PC-9 (cell line): ENCODE data around the gene TSTD1. TPM values are rescaled to one million over a fixed set of nuclear protein-coding genes. Genes with fewer than 3 reads are reported as not detected.
"Not testable (repeated sequence)": the region's sequence is repeated elsewhere in the genome, so short reads cannot be mapped to it uniquely, and the experiment has no call there.

Experiments used
- BruUV-seq: library from RNA; stranded (reverse); fragments of 400-500 nt; replicated peaks from 2 replicates; lab custom pipeline; 2021; lab: Mats Ljungman, UMichigan
- CTCF ChIA-PET: fragments of 300-600 bp; sonication (Branson Sonifier 250); formaldehyde crosslinking; loops from one replicate; lab custom pipeline; 2022; ENCODE audit warnings: antibody characterized with exemption; lab: Charles Lee
- POLR2A ChIA-PET: fragments of 300-600 bp; sonication (Branson Sonifier 250); formaldehyde crosslinking; loops from one replicate; lab custom pipeline; 2022; ENCODE audit warnings: antibody characterized with exemption; ENCODE audit not compliant: unreplicated experiment; lab: Charles Lee
- DNase-seq, 2 experiments: peaks; one replicate each; pipeline versions ENCODE4 v3.0.0 to v3.0.0-alpha.2; 2015 to 2022; ENCODE audit warnings: mixed read lengths in 1 of 2
- H2AFZ ChIP-seq: fragments of 200-600 bp; sonication (generic); 2 replicates; pipeline ENCODE4 v1.8.1; 2017; ENCODE audit warnings: antibody characterized with exemption
- H3F3A ChIP-seq: fragments of 200-600 bp; sonication (generic); 2 replicates; pipeline ENCODE4 v1.8.1; 2017; ENCODE audit warnings: antibody characterized with exemption, mild to moderate bottlenecking, low read depth; ENCODE audit not compliant: insufficient read depth
- H3K27ac ChIP-seq: fragments of 200-600 bp; sonication (generic); 2 replicates; pipeline ENCODE4 v1.6.1; 2016; ENCODE audit warnings: mixed run types
- H3K27me3 ChIP-seq: fragments of 200-600 bp; sonication (generic); 2 replicates; pipeline ENCODE4 v1.6.1; 2016; ENCODE audit warnings: low read depth, mixed run types; ENCODE audit not compliant: insufficient read depth
- H3K36me3 ChIP-seq: fragments of 200-600 bp; sonication (generic); 2 replicates; pipeline ENCODE4 v1.6.1; 2016; ENCODE audit warnings: low read depth, mixed run types
- H3K4me1 ChIP-seq: fragments of 200-600 bp; sonication (generic); replicated peaks from 2 replicates; pipeline ENCODE4 v1.6.1; 2016; ENCODE audit warnings: mixed run types; ENCODE audit not compliant: insufficient read depth
- H3K4me2 ChIP-seq: fragments of 200-600 bp; sonication (generic); 2 replicates; pipeline ENCODE4 v1.6.1; 2017; ENCODE audit warnings: mixed run types
- H3K4me3 ChIP-seq: fragments of 200-600 bp; sonication (generic); 2 replicates; pipeline ENCODE4 v1.6.1; 2016; ENCODE audit warnings: mixed run types
- H3K79me2 ChIP-seq: fragments of 200-600 bp; sonication (generic); 2 replicates; pipeline ENCODE4 v1.6.1; 2017; ENCODE audit warnings: low read depth, mixed run types
- H3K9me2 ChIP-seq: fragments of 200-600 bp; sonication (generic); 2 replicates; pipeline ENCODE4 v1.8.1; 2017; ENCODE audit warnings: mild to moderate bottlenecking; ENCODE audit not compliant: insufficient read depth
- H3K9me3 ChIP-seq: fragments of 200-600 bp; sonication (generic); 2 replicates; pipeline ENCODE4 v1.8.1; 2016; ENCODE audit warnings: low read depth; ENCODE audit not compliant: insufficient read depth
- H4K20me1 ChIP-seq: fragments of 200-600 bp; sonication (generic); 2 replicates; pipeline ENCODE4 v1.8.1; 2017; ENCODE audit not compliant: insufficient read depth
- EZH2 ChIP-seq: fragments of 200-600 bp; sonication (generic); IDR thresholded peaks from 2 replicates; pipeline ENCODE4 v1.8.0; 2017; ENCODE audit warnings: antibody characterized with exemption, low read depth
- intact Hi-C: fragments of 100-400 bp; cut with micrococcal nuclease; formaldehyde crosslinking; loops from one replicate; pipeline ENCODE4 v1.10.0; 2022; ENCODE audit not compliant: unreplicated experiment
- total RNA-seq: library from RNA; stranded (reverse); gene quantifications from 2 replicates; pipeline ENCODE4 v1.2.3, GENCODE V29; 2021
- TF ChIP-seq, protein P1 (sequence below): fragments of 200-600 bp; sonication (generic); conservative IDR thresholded peaks from 2 replicates; pipeline ENCODE4 v1.6.1; 2017; ENCODE audit warnings: mixed run types, antibody characterized with exemption, mild to moderate bottlenecking, moderate library complexity

TSTD1 gene
- total RNA-seq, 1 experiment from 2014 or later = 51.4 TPM

DNA sequence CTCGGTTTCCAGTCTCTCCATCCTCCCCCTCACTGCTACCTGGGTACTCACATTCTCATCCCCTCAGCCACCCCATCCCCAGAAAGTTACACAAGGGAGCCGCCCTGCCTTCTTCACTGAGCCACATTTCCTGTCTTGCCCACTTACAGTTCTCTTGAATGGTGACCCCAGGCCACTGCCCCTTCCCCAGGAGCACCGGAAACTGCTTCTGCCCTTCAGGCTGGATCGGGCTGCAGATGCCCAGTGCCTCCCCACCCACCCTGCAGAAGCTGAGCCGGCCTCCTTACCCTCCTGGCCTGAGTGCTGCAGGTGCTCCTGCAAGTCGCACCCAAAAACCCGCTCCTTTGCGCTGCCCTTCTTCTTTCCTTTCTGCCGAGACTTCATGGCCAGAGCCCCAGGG, 30.5 kb upstream of the TSTD1 start:
- H3K36me3 ChIP-seq = no peaks in the 10 kb centered on the region
- no peaks in the 10 kb centered on the region for H3K9me2 ChIP-seq
- TF ChIP-seq EZH2 = no peak
- TF ChIP-seq, protein P1, sequence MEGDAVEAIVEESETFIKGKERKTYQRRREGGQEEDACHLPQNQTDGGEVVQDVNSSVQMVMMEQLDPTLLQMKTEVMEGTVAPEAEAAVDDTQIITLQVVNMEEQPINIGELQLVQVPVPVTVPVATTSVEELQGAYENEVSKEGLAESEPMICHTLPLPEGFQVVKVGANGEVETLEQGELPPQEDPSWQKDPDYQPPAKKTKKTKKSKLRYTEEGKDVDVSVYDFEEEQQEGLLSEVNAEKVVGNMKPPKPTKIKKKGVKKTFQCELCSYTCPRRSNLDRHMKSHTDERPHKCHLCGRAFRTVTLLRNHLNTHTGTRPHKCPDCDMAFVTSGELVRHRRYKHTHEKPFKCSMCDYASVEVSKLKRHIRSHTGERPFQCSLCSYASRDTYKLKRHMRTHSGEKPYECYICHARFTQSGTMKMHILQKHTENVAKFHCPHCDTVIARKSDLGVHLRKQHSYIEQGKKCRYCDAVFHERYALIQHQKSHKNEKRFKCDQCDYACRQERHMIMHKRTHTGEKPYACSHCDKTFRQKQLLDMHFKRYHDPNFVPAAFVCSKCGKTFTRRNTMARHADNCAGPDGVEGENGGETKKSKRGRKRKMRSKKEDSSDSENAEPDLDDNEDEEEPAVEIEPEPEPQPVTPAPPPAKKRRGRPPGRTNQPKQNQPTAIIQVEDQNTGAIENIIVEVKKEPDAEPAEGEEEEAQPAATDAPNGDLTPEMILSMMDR = no peak
- CTCF ChIA-PET = interaction anchor here (0.9 kb wide), 1 partner anchor 72 kb away, joined by 3 read pairs; no protein-coding TSS in a partner anchor
- no peaks in the 10 kb centered on the region for H3K79me2 ChIP-seq
- H3F3A ChIP-seq = no peaks in the 10 kb centered on the region; the same call in none of the 2 replicates
- no peak overlapping the region for H2AFZ ChIP-seq
- intact Hi-C loops = no loop called here
- no peaks in the 10 kb centered on the region for H4K20me1 ChIP-seq
- no peaks in the 10 kb centered on the region for H3K27me3 ChIP-seq
- H3K4me1 ChIP-seq = no peaks in the 10 kb centered on the region
- no peak for DNase-seq
- no peak overlapping the region for H3K4me2 ChIP-seq
- H3K4me3 ChIP-seq = no peak overlapping the region
- no peak overlapping the region for H3K27ac ChIP-seq
- no peaks in the 10 kb centered on the region for H3K9me3 ChIP-seq
- POLR2A ChIA-PET = no interaction called here
- BruUV-seq = no TSS peak

DNA sequence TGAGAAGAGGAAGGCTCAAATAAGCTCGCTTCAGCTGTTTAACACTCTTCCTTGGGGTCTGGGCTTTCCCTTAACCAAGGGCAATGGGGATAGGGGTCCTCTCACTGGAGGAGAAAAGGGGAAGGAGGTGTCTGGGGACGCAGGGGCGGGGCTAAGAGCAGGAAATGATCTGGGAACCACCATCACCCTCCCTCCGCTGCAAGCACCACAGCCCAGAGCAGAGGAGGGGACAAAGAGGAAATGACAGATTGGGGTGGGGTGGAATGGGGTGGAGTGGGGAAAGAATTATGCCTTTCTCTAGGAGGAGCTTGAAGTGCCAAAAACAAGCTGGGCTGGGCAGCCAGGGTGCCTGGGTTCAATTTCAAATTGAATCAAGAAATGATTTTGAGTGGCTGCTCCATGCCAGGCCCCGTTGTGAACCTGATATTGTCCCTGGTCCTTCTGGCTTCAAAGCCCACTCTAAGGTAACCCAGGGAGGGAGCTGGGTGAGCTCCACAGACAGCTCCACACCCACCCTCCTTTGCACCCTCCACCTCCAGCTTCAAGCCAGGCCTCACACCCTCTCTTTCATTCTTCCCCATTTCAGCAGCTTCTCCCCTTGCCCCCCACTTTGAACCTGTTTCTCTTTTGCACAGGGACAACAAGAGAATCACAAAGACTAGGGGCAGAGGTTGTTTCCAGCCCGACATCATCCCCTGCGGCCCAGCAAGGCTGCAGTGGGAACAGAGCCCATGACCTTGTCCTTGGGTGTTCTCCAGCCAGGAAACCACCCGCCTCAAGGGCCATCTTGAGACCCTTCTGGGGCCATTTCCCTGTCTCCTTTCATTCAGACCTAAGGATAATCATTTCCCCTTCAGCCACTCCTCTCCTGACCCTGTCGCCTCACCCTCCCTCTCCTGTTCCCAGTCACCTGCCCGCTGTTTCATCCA, 29.8 kb upstream of the TSTD1 start:
- TF ChIP-seq, protein P1 = no peak
- TF ChIP-seq EZH2 = no peak
- BruUV-seq = no TSS peak
- no peaks in the 10 kb centered on the region for H3K79me2 ChIP-seq
- H3K36me3 ChIP-seq = no peaks in the 10 kb centered on the region
- no peak overlapping the region for H2AFZ ChIP-seq
- no peak for DNase-seq
- H3K27ac ChIP-seq = no peak overlapping the region
- H4K20me1 ChIP-seq = no peaks in the 10 kb centered on the region
- H3K4me1 ChIP-seq = no peaks in the 10 kb centered on the region
- POLR2A ChIA-PET = no interaction called here
- intact Hi-C loops = no loop called here
- no peak overlapping the region for H3K4me3 ChIP-seq
- H3K9me2 ChIP-seq = no peaks in the 10 kb centered on the region
- H3K4me2 ChIP-seq = no peak overlapping the region
- no peaks in the 10 kb centered on the region for H3K9me3 ChIP-seq
- CTCF ChIA-PET = interaction anchor here (0.6 to 0.9 kb wide), 3 partner anchors 27 to 71 kb away, joined by 3 read pairs; no protein-coding TSS in a partner anchor
- no peaks in the 10 kb centered on the region; the same call in none of the 2 replicates for H3F3A ChIP-seq
- H3K27me3 ChIP-seq = no peaks in the 10 kb centered on the region

DNA sequence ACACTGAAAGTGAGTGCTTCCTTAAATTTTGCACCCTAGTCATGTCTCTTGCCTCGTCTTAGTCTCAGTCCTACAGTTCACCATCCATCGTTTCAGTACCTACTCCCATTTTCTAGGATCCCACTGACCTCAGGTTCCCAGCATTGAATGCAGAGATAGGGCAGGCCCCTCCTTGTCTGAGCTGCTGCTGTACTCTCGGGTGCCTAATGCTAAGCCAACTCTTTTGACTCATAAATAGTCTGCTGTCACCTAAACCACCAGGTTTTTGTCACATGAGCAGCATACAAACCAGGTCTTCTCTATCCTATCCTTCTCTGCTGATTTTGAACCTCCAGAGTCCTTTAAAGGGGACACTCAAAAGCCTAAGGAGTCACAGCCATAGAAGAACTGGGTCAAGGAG, 27.9 kb upstream of the TSTD1 start:
- Histone ChIP-seq H3K4me3 (no peak overlapping the region), H3K27ac (no peak overlapping the region), H3F3A (no peaks in the 10 kb centered on the region; the same call in none of the 2 replicates), H3K9me2 (no peaks in the 10 kb centered on the region), H3K4me1 (no peaks in the 10 kb centered on the region), H4K20me1 (no peaks in the 10 kb centered on the region), H2AFZ (no peak overlapping the region), H3K36me3 (no peaks in the 10 kb centered on the region), H3K4me2 (no peak overlapping the region), H3K9me3 (no peaks in the 10 kb centered on the region), H3K27me3 (no peaks in the 10 kb centered on the region), H3K79me2 (no peaks in the 10 kb centered on the region)
- CTCF ChIA-PET = no interaction called here
- DNase-seq = no peak
- no TSS peak for BruUV-seq
- TF ChIP-seq EZH2 = no peak
- TF ChIP-seq, protein P1 = no peak
- POLR2A ChIA-PET = no interaction called here
- intact Hi-C loops = no loop called here

DNA sequence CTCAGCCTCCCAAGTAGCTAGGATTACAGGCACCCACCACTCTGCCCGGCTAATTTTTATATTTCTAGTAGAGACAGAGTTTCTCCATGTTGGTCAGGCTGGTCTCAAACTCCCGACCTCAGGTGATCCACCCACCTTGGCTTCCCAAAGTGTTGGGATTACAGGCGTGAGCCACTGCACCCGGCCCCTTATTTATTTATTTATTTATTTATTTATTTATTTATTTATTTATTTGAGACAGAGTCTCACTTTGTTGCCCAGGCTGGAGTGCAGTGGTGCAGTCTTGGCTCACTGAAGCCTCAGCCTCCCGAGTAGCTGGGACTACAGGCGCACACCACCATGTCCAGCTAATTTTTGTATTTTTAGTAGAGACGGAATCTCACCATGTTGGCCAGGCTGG, 26.9 kb upstream of the TSTD1 start:
- H3K79me2 ChIP-seq, BruUV-seq, H3K27ac ChIP-seq, H3K4me1 ChIP-seq, H2AFZ ChIP-seq, intact Hi-C loops, CTCF ChIA-PET, H3K27me3 ChIP-seq, H3K4me3 ChIP-seq, H3K36me3 ChIP-seq, DNase-seq, H4K20me1 ChIP-seq, H3K9me3 ChIP-seq, H3K9me2 ChIP-seq, POLR2A ChIA-PET, H3F3A ChIP-seq, H3K4me2 ChIP-seq: not testable (repeated sequence)

DNA sequence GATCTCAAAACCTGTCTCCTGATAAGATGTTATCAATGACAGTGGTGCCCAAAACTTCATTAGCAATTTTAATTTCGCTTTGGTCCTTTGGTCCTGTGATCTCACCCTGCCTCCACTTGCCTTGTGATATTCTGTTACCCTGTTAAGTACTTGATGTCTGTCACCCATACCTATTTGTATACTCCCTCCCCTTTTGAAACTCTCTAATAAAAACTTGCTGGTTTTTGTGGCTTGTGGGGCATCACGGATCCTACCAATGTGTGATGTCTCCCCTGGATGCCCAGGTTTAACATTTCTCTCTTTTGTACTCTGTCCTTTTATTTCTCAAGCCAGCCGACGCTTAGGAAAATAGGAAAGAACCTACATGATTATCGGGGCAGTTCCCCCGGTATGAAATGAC, 25.2 kb upstream of the TSTD1 start:
- H4K20me1 ChIP-seq, CTCF ChIA-PET, BruUV-seq, H3K4me3 ChIP-seq, H3K27ac ChIP-seq, H3K4me2 ChIP-seq, H3K9me3 ChIP-seq, H3K79me2 ChIP-seq, H3K4me1 ChIP-seq, H2AFZ ChIP-seq, POLR2A ChIA-PET, intact Hi-C loops, H3K9me2 ChIP-seq, H3K27me3 ChIP-seq, DNase-seq, H3K36me3 ChIP-seq, H3F3A ChIP-seq: not testable (repeated sequence)
